Measurements from ENCODE around the gene MYLK4. TPM values are rescaled to one million over a fixed set of nuclear protein-coding genes. Genes with fewer than 3 reads are reported as not detected.

MYLK4 gene
- total and polyA plus RNA-seq, 2 donors (not counting 3 experiments of a cell fraction or from before 2014, with no cell fraction given) = 0.41 to 0.62 TPM

DNA sequence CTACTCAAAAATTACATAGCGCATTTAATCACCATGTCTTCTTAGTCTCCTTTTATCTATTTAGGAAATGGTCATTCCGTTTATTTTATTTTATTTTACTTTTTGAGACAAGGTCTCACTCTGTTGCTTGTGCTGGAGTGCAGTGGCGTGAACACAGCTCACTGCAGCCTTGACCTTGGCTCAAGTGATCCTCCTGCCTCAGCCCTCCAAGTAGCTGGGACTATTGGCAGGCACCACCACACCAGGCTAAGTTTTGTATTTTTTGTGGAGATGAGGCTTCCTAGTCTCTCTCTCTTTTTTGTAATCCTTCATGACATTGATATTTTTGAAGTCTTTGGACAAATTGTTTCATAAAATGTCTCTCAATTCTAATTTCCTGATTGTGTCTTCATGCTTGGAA, 4.7 kb upstream of the MYLK4 start:
- BruUV-seq (replicated peaks) = no TSS peak
- H3K4me2 ChIP-seq (ENCODE audit: insufficient read depth, low read length) = no peak overlapping the region
- H3K27me3 ChIP-seq (ENCODE audit: control insufficient read depth in 2 of 2, insufficient read depth in 2 of 2, low read length in 2 of 2) = peaks cover 0 to 1% of the 10 kb centered on the region in 2 experiments
- POLR2A ChIA-PET = no interaction called here
- CTCF ChIA-PET = interaction anchor here (6.8 kb wide), 1 partner anchor 17 kb away, joined by 53 read pairs; no protein-coding TSS in a partner anchor
- H3K36me3 ChIP-seq (ENCODE audit: control insufficient read depth in 2 of 2, extremely low read depth in 1 of 2, insufficient read depth in 2 of 2, low read length in 2 of 2) = no peaks in the 10 kb centered on the region
- no peaks in the 10 kb centered on the region for H3K4me1 ChIP-seq (ENCODE audit: control insufficient read depth, extremely low read depth, insufficient read depth, low read length)
- H3K9ac ChIP-seq (replicated peaks; ENCODE audit: extremely low read depth, insufficient read depth, low read length) = no peak overlapping the region
- no peaks in the 10 kb centered on the region for H4K20me1 ChIP-seq (replicated peaks; ENCODE audit: control insufficient read depth, extremely low read depth, insufficient read depth, low read length)
- no peaks in the 10 kb centered on the region for H3K9me3 ChIP-seq (replicated peaks; ENCODE audit: control insufficient read depth, insufficient read depth, low read length)
- no peak overlapping the region for H3K4me3 ChIP-seq (replicated peaks in 1 of 3; ENCODE audit: insufficient read depth in 1 of 3, low read depth in 1 of 3, low read length in 3 of 3)
- FAIRE-seq (no peak), DNase-seq (ENCODE audit: low read depth, low spot score) (no peak)
- H3K9me1 ChIP-seq (replicated peaks; ENCODE audit: control insufficient read depth, extremely low read depth, insufficient read depth, low read length) = no peaks in the 10 kb centered on the region
- H2AFZ ChIP-seq (ENCODE audit: low read depth, low read length) = no peak overlapping the region
- TF ChIP-seq EZH2 (IDR thresholded peaks at IDR 0.05; ENCODE audit: borderline replicate concordance, low read depth, low read length, severe bottlenecking) (no peak), POLR2A (IDR thresholded peaks at IDR 0.05; ENCODE audit: low read depth, low read length) (no peak), MYC (IDR thresholded peaks at IDR 0.05; ENCODE audit: low read depth, low read length) (no peak), GATA2 (IDR thresholded peaks at IDR 0.05; ENCODE audit: insufficient read depth, insufficient read length, low read depth, low read length) (no peak), FOS (IDR thresholded peaks at IDR 0.05; ENCODE audit: borderline replicate concordance, insufficient read depth, low read length) (no peak), POLR2AphosphoS5 (IDR thresholded peaks at IDR 0.05; ENCODE audit: insufficient read depth, low read depth, low read length) (no peak), JUN (IDR thresholded peaks at IDR 0.05; ENCODE audit: borderline replicate concordance, insufficient read depth, insufficient read length, low read depth) (no peak)
- TF ChIP-seq, protein P1, sequence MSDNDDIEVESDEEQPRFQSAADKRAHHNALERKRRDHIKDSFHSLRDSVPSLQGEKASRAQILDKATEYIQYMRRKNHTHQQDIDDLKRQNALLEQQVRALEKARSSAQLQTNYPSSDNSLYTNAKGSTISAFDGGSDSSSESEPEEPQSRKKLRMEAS (IDR thresholded peaks at IDR 0.05; ENCODE audit: insufficient read depth, insufficient read length) = no peak
- TF ChIP-seq, protein P2, sequence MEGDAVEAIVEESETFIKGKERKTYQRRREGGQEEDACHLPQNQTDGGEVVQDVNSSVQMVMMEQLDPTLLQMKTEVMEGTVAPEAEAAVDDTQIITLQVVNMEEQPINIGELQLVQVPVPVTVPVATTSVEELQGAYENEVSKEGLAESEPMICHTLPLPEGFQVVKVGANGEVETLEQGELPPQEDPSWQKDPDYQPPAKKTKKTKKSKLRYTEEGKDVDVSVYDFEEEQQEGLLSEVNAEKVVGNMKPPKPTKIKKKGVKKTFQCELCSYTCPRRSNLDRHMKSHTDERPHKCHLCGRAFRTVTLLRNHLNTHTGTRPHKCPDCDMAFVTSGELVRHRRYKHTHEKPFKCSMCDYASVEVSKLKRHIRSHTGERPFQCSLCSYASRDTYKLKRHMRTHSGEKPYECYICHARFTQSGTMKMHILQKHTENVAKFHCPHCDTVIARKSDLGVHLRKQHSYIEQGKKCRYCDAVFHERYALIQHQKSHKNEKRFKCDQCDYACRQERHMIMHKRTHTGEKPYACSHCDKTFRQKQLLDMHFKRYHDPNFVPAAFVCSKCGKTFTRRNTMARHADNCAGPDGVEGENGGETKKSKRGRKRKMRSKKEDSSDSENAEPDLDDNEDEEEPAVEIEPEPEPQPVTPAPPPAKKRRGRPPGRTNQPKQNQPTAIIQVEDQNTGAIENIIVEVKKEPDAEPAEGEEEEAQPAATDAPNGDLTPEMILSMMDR (IDR thresholded peaks at IDR 0.05; ENCODE audit: extremely low read depth in 1 of 2, insufficient read depth in 1 of 2, low read depth in 1 of 2, low read length in 2 of 2) = no peak
- dilution Hi-C loops (cut with MboI; ENCODE audit: extremely low pct_ligation_motif_present, low sequenced_read_pairs) = no loop called here
- H3K79me2 ChIP-seq (ENCODE audit: control insufficient read depth, insufficient read depth, low read length) = no peaks in the 10 kb centered on the region
- intact Hi-C loops (cut with micrococcal nuclease) = no loop called here
- no peak overlapping the region for H3K27ac ChIP-seq (ENCODE audit: insufficient read depth, low read depth, low read length)
